Kidney tubule cell (primary cell): ENCODE data around the gene UCHL5.
A peak's percentile ranks its signal among the peaks of the same experiment; 100 is the strongest.

ENCODE experiments used
- DNase-seq: peaks from one replicate; pipeline ENCODE4 v3.0.0-alpha.2; 2018; ENCODE audit warnings: low spot score

Gene UCHL5

GRCh38 chr1:193059282-193060114 lies at the start of gene UCHL5, which contains the start of gene RO60:
Gene UCHL5, minus strand, starts transcription at chr1:193059360. Its CDS starts 100 bp downstream, at chr1:193059260.
Gene RO60, plus strand, starts transcription at chr1:193059612. Its CDS starts 9,443 bp downstream, at chr1:193069055.
- DNase-seq = peak; percentile 99

GRCh38 chr1:193108471-193108870 lies 49.3 kb upstream of the UCHL5 start:
- no peak for DNase-seq

- no peak for DNase-seq
Observed at GRCh38 chr1:193105821-193106177, 46.6 kb upstream of the UCHL5 start.

- DNase-seq = peak; percentile 90
Observed at GRCh38 chr1:193104907-193105820, 46.0 kb upstream of the UCHL5 start, which contains the start of gene GLRX2. Gene GLRX2, minus strand, starts transcription at chr1:193105414. Its CDS starts 32 bp downstream, at chr1:193105382.

- DNase-seq = peak; percentile 75
Observed at GRCh38 chr1:193104502-193104906, 45.3 kb upstream of the UCHL5 start.

- no peak for DNase-seq
Observed at GRCh38 chr1:193103759-193104501, 44.8 kb upstream of the UCHL5 start.

GRCh38 chr1:193102662-193103061 lies 43.5 kb upstream of the UCHL5 start:
- no peak for DNase-seq

- DNase-seq = no peak
Observed at GRCh38 chr1:193094112-193094511, 35.0 kb upstream of the UCHL5 start.

GRCh38 chr1:193090865-193091264 lies 31.7 kb upstream of the UCHL5 start:
- DNase-seq = no peak

- no peak for DNase-seq
Observed at GRCh38 chr1:193087893-193088292, 28.7 kb upstream of the UCHL5 start.

GRCh38 chr1:193086342-193086741 lies 27.2 kb upstream of the UCHL5 start:
- DNase-seq = no peak

- DNase-seq = no peak
Observed at GRCh38 chr1:193085263-193085662, 26.1 kb upstream of the UCHL5 start.

GRCh38 chr1:193083365-193084088 lies 24.4 kb upstream of the UCHL5 start:
- DNase-seq = no peak

GRCh38 chr1:193079187-193079586 lies 20.0 kb upstream of the UCHL5 start:
- DNase-seq = no peak

- peak; percentile 14 for DNase-seq
Observed at GRCh38 chr1:193077991-193078390, 18.8 kb upstream of the UCHL5 start.

- DNase-seq = no peak
Observed at GRCh38 chr1:193070942-193071341, 11.8 kb upstream of the UCHL5 start.

- DNase-seq = no peak
Observed at GRCh38 chr1:193070386-193070753, 11.2 kb upstream of the UCHL5 start.

GRCh38 chr1:193069748-193070385 lies 10.7 kb upstream of the UCHL5 start:
- DNase-seq = peak; percentile 11

GRCh38 chr1:193068013-193068412 lies 8.9 kb upstream of the UCHL5 start:
- DNase-seq = no peak

GRCh38 chr1:193066606-193067005 lies 7.4 kb upstream of the UCHL5 start:
- no peak for DNase-seq

GRCh38 chr1:193065954-193066353 lies 6.8 kb upstream of the UCHL5 start:
- no peak for DNase-seq
